HG02798 (cell line): ENCODE results near the gene NUDT15.

Experiments
- ATAC-seq: cut with Tn5 transposase; IDR thresholded peaks from one replicate; pipeline ENCODE4 v1.9.1; 2021; ENCODE audit warnings: mild to moderate bottlenecking; ENCODE audit not compliant: unreplicated experiment, poor library complexity

Gene NUDT15

GRCh38 chr13:48096670-48097069 lies 59.1 kb downstream of the NUDT15 start:
- no peak for ATAC-seq
